HepG2 (cell line): ENCODE results near the gene COQ9. TPM values are rescaled to one million over a fixed set of nuclear protein-coding genes. Genes with fewer than 3 reads are reported as not detected.

ENCODE experiments used
- GZF1 ChIP-seq: sonication (generic); formaldehyde crosslinking; IDR thresholded peaks from 2 replicates; pipeline ENCODE4 v1.5.1; 2020; ENCODE audit warnings: mild to moderate bottlenecking, missing genetic modification reagents
- HBP1 ChIP-seq: IDR thresholded peaks from 2 replicates; pipeline ENCODE4 v1.6.1; 2016; ENCODE audit warnings: low read depth, control low read depth
- HINFP ChIP-seq: sonication (generic); formaldehyde crosslinking; IDR thresholded peaks from 2 replicates; pipeline ENCODE4 v1.4.0; 2020; ENCODE audit warnings: low read depth, mild to moderate bottlenecking, missing genetic modification reagents
- IKZF1 ChIP-seq: fragments of 450-650 bp; IDR thresholded peaks from 2 replicates; pipeline ENCODE4 v1.7.1; 2016
- KAT2B ChIP-seq: fragments of 150-350 bp; IDR thresholded peaks from 2 replicates; pipeline ENCODE4 v1.6.1; 2014; ENCODE audit warnings: low read depth, low read length, borderline replicate concordance
- MED1 ChIP-seq: sonication (generic); formaldehyde crosslinking; IDR thresholded peaks from 2 replicates; pipeline ENCODE4 v1.4.0; 2020; ENCODE audit warnings: missing genetic modification reagents
- MNT ChIP-seq: fragments of 450-650 bp; IDR thresholded peaks from 2 replicates; pipeline ENCODE4 v1.6.1; 2016
- MTF2 ChIP-seq: sonication (generic); formaldehyde crosslinking; IDR thresholded peaks from 2 replicates; pipeline ENCODE4 v1.5.0; 2020; ENCODE audit warnings: missing genetic modification reagents, borderline replicate concordance
- MYC ChIP-seq: sonication (generic); formaldehyde crosslinking; IDR thresholded peaks from 2 replicates; pipeline ENCODE4 v1.9.0; 2021; ENCODE audit warnings: missing genetic modification reagents, borderline replicate concordance
- NFATC3 ChIP-seq: sonication (generic); formaldehyde crosslinking; IDR thresholded peaks from 2 replicates; pipeline ENCODE4 v1.5.1; 2020; ENCODE audit warnings: mild to moderate bottlenecking, missing genetic modification reagents
- NR2F1 ChIP-seq, 2 experiments: fragments of 450-650 bp in 1 of 2; formaldehyde crosslinking in 1 of 2; IDR thresholded peaks; 2 replicates each; pipeline versions ENCODE4 v1.5.0 to v1.6.1; 2016 to 2020; ENCODE audit warnings: mild to moderate bottlenecking in 1 of 2, missing compliant biosample characterization in 1 of 2, missing genetic modification reagents in 1 of 2, moderate library complexity in 1 of 2
- POLR2A ChIP-seq, 2 experiments: IDR thresholded peaks; 2 replicates each; pipeline ENCODE4 v1.6.1; 2011; ENCODE audit warnings: low read depth in 2 of 2, low read length in 2 of 2, mild to moderate bottlenecking in 1 of 2, moderate library complexity in 1 of 2; ENCODE audit not compliant: insufficient read depth in 1 of 2
- PRMT3 ChIP-seq: sonication (generic); formaldehyde crosslinking; IDR thresholded peaks from 2 replicates; pipeline ENCODE4 v1.8.1; 2022; ENCODE audit warnings: low read depth, mild to moderate bottlenecking, moderate library complexity, missing genetic modification reagents, borderline replicate concordance
- RBM22 ChIP-seq: fragments of 200-400 bp; formaldehyde crosslinking; optimal IDR thresholded peaks from 2 replicates; pipeline ENCODE3; 2017; ENCODE audit warnings: mild to moderate bottlenecking, low read length, moderate library complexity
- RFX3 ChIP-seq: IDR thresholded peaks from 2 replicates; pipeline ENCODE4 v1.6.1; 2016; ENCODE audit warnings: missing biosample characterization, missing genetic modification reagents
- TCF7 ChIP-seq: sonication (generic); IDR thresholded peaks from 2 replicates; pipeline ENCODE4 v1.6.1; 2016; ENCODE audit warnings: antibody characterized with exemption, low read depth
- TEF ChIP-seq: sonication (generic); formaldehyde crosslinking; IDR thresholded peaks from 2 replicates; pipeline ENCODE4 v1.5.0; 2020; ENCODE audit warnings: missing genetic modification reagents
- ZBTB14 ChIP-seq: sonication (generic); formaldehyde crosslinking; IDR thresholded peaks from 2 replicates; pipeline ENCODE4 v1.4.0; 2020; ENCODE audit warnings: missing genetic modification reagents
- ZNF501 ChIP-seq: sonication (generic); formaldehyde crosslinking; IDR thresholded peaks from 2 replicates; pipeline ENCODE4 v1.5.1; 2020; ENCODE audit warnings: mild to moderate bottlenecking, moderate library complexity, missing genetic modification reagents
- ZNF569 ChIP-seq: sonication (generic); formaldehyde crosslinking; IDR thresholded peaks from 2 replicates; pipeline ENCODE4 v1.5.0; 2020; ENCODE audit warnings: mild to moderate bottlenecking, missing genetic modification reagents, moderate library complexity, borderline replicate concordance
- ZNF674 ChIP-seq: sonication (generic); formaldehyde crosslinking; IDR thresholded peaks from 2 replicates; pipeline ENCODE4 v1.5.0; 2020; ENCODE audit warnings: low read depth, mild to moderate bottlenecking, missing genetic modification reagents
- ZNF709 ChIP-seq: sonication (generic); formaldehyde crosslinking; IDR thresholded peaks from 2 replicates; pipeline ENCODE4 v1.5.0; 2020; ENCODE audit warnings: mild to moderate bottlenecking, missing genetic modification reagents
- ZNF761 ChIP-seq: sonication (generic); formaldehyde crosslinking; conservative IDR thresholded peaks from 2 replicates; pipeline ENCODE4 v1.4.0; 2020; ENCODE audit warnings: mild to moderate bottlenecking, missing genetic modification reagents
- ZNF792 ChIP-seq: IDR thresholded peaks from 2 replicates; pipeline ENCODE4 v1.6.1; 2016
- ZSCAN9 ChIP-seq: IDR thresholded peaks from 2 replicates; pipeline ENCODE4 v1.6.1; 2016; ENCODE audit warnings: borderline replicate concordance
- polyA plus RNA-seq, 8 experiments: library from polyadenylated mRNA; depleted of rRNA in 3 of 8; stranded (reverse) in 7 of 8; unstranded in 1 of 8; fragments of >200 nt; fragmentation: Illumina TruSeq in 4 of 8; extraction: Trizol in 4 of 8; gene quantifications; 2 replicates each; pipeline versions ENCODE4 v1.2.1 to v1.2.3, GENCODE V29; 2011 to 2016; ENCODE audit warnings: low read depth in 4 of 8, missing spikeins in 1 of 8, mixed read lengths in 1 of 8; ENCODE audit not compliant: insufficient read depth in 1 of 8
- total RNA-seq, 5 experiments: library from RNA; depleted of rRNA; stranded (reverse); fragments of >200 nt; fragmentation: Illumina TruSeq; extraction: Trizol; gene quantifications; 2 replicates each; pipeline ENCODE4 v1.2.3, GENCODE V29; 2016; ENCODE audit warnings: low read depth in 1 of 5

COQ9 gene
- total and polyA plus RNA-seq, 2 of the 13 experiments (the other 11 are each of a cell fraction or from before 2014, with no cell fraction given), result 57.5 to 108 TPM

GRCh38 chr16:57447186-57447962 is at the start of gene COQ9, which contains the start of gene CIAPIN1 (continued):
- TF ChIP-seq ZNF761 (CRISPR knock-in tag) (peak; percentile 89), GZF1 (CRISPR knock-in tag) (peak; percentile 89; the same call in 1 of the 2 replicates), NR2F1 (CRISPR knock-in tag; IDR thresholded peaks at IDR 0.05) (peak in 1 of 2 experiments; percentile 11; a peak in 1 of 4 replicates), TEF (no peak), RFX3 (CRISPR knock-in tag) (peak; percentile 77), HBP1 (CRISPR knock-in tag) (no peak; the same call in 1 of the 2 replicates), ZNF792 (peak; percentile 84), ZNF674 (CRISPR knock-in tag) (no peak), MYC (CRISPR knock-in tag) (peak; percentile 97), POLR2A (IDR thresholded peaks at IDR 0.05; ENCODE audit: insufficient read depth in 1 of 2, low read depth in 2 of 2, low read length in 2 of 2) (peak; percentile 90 to 92; a peak in 3 of 4 replicates), ZSCAN9 (peak; percentile 17; the same call in 1 of the 2 replicates), KAT2B (no peak), MED1 (CRISPR knock-in tag) (peak; percentile 79), RBM22 (no peak), ZNF569 (peak; percentile 96; the same call in 1 of the 2 replicates), ZBTB14 (peak; percentile 64; the same call in 1 of the 2 replicates), TCF7 (no peak), IKZF1 (no peak), ZNF709 (peak; percentile 98), HINFP (CRISPR knock-in tag) (no peak; the same call in 1 of the 2 replicates), MNT (peak; percentile 68), NFATC3 (CRISPR knock-in tag) (peak; percentile 75; the same call in 1 of the 2 replicates), MTF2 (CRISPR knock-in tag) (no peak; the same call in 1 of the 2 replicates), PRMT3 (CRISPR knock-in tag) (no peak), ZNF501 (CRISPR knock-in tag) (peak; percentile 98)
